ENCODE results near the gene PRAMEF15.
"Not testable (repeated sequence)": the region's sequence is repeated elsewhere in the genome, so short reads cannot be mapped to it uniquely, and the experiment has no call there.

GRCh38 chr1:13285037-13285436 lies 30.3 kb upstream of the PRAMEF15 start, which contains the start of gene PRAMEF8:
- TF ChIP-seq CTCF (IDR thresholded peaks at IDR 0.05; ENCODE audit: poor library complexity); EZH2phosphoT487 (IDR thresholded peaks at IDR 0.05; ENCODE audit: low read depth, severe bottlenecking, unreplicated experiment): not testable (repeated sequence)
